ENCODE data around the gene ISG20.

DNA sequence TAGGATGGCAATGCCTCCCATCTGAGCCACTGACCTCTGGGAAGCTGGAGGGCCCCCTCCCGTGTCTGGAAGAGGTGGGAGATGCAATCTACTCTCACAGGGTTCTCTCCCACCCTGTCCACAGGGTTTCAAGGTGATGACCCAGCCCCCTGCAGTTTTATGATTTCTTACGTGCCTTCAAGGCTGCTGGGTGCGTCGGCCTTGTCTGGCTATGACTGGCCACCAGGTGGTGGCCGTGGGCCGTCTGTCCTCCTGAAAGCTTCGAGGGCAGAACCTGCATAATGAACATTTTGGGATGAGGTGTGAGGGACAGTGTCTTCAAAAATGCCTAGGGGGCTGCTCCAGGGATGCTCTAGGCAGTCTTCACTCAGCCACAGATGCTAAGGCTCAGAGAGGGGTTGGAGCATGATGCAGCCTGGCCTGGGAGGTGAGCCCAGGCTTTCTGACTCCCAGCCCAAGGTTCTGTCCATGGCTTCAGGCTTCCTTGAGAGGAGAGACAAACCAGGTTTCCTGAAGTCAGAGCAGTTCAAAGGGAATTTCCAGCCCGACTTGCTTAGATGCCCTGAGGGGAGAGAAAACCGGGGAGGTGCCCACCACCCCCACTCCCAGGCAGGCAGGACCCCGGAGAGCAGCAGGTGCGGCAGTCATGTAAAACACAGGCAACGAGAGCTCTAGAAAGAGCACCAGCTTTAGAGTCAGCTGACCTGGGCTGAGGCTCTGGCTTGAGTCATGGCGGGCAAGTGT, 18.7 kb downstream of the ISG20 start:
- TF ChIP-seq, protein P1, sequence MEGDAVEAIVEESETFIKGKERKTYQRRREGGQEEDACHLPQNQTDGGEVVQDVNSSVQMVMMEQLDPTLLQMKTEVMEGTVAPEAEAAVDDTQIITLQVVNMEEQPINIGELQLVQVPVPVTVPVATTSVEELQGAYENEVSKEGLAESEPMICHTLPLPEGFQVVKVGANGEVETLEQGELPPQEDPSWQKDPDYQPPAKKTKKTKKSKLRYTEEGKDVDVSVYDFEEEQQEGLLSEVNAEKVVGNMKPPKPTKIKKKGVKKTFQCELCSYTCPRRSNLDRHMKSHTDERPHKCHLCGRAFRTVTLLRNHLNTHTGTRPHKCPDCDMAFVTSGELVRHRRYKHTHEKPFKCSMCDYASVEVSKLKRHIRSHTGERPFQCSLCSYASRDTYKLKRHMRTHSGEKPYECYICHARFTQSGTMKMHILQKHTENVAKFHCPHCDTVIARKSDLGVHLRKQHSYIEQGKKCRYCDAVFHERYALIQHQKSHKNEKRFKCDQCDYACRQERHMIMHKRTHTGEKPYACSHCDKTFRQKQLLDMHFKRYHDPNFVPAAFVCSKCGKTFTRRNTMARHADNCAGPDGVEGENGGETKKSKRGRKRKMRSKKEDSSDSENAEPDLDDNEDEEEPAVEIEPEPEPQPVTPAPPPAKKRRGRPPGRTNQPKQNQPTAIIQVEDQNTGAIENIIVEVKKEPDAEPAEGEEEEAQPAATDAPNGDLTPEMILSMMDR (IDR thresholded peaks at IDR 0.05), result peak; percentile 56 to 65 (median 62)
- TF ChIP-seq POLR2A (IDR thresholded peaks at IDR 0.05), result no peak

All from right lobe of liver (tissue), 4 donors.